ENCODE measurements around the gene SORCS3. TPM values are rescaled to one million over a fixed set of nuclear protein-coding genes. Genes with fewer than 3 reads are reported as not detected.

Gene SORCS3
- total RNA-seq, 1 donor from 2014 or later = not detected

GRCh38 chr10:104957178-104957841 is 316.2 kb downstream of the SORCS3 start:
- Histone ChIP-seq H3K9me3 (no peaks in the 10 kb centered on the region), H3K36me3 (no peaks in the 10 kb centered on the region), H3K4me1 (no peaks in the 10 kb centered on the region), H3K27me3 (ENCODE audit: low read depth) (no peaks in the 10 kb centered on the region), H3K4me3 (no peak overlapping the region), H3K27ac (no peak overlapping the region)
- no peak for ATAC-seq
- no peak for DNase-seq
- TF ChIP-seq CTCF (IDR thresholded peaks at IDR 0.05) = no peak
- intact Hi-C loops (cut with DNase I) = no loop called here

- no peaks in the 10 kb centered on the region for H3K9me3 ChIP-seq
- H3K27me3 ChIP-seq (ENCODE audit: low read depth) = no peaks in the 10 kb centered on the region
- H3K36me3 ChIP-seq = no peaks in the 10 kb centered on the region
- DNase-seq (no peak), ATAC-seq (no peak)
- intact Hi-C loops (cut with DNase I) = no loop called here
- no peak for TF ChIP-seq CTCF (IDR thresholded peaks at IDR 0.05)
- H3K27ac ChIP-seq = no peak overlapping the region
- no peaks in the 10 kb centered on the region for H3K4me1 ChIP-seq
- no peak overlapping the region for H3K4me3 ChIP-seq
Observed at GRCh38 chr10:104966563-104967297, 325.6 kb downstream of the SORCS3 start.

GRCh38 chr10:104980368-104980767 is 339.3 kb downstream of the SORCS3 start:
- ATAC-seq = no peak

GRCh38 chr10:104981995-104982394 is 340.9 kb downstream of the SORCS3 start:
- H3K9me3 ChIP-seq = peaks cover 5% of the 10 kb centered on the region
- intact Hi-C loops (cut with DNase I) = no loop called here
- ATAC-seq (no peak), DNase-seq (no peak)
- H3K27me3 ChIP-seq (ENCODE audit: low read depth) = no peaks in the 10 kb centered on the region
- no peaks in the 10 kb centered on the region for H3K36me3 ChIP-seq
- no peak overlapping the region for H3K4me3 ChIP-seq
- no peak for TF ChIP-seq CTCF (IDR thresholded peaks at IDR 0.05)
- no peaks in the 10 kb centered on the region for H3K4me1 ChIP-seq
- no peak overlapping the region for H3K27ac ChIP-seq

More at GRCh38 chr10:104980368-104980767, 339.3 kb downstream of the SORCS3 start:
- H3K9me3 ChIP-seq = no peaks in the 10 kb centered on the region
- intact Hi-C loops (cut with DNase I) = no loop called here
- TF ChIP-seq CTCF (IDR thresholded peaks at IDR 0.05) = no peak
- no peaks in the 10 kb centered on the region for H3K27me3 ChIP-seq (ENCODE audit: low read depth)
- no peak for DNase-seq
- no peak overlapping the region for H3K27ac ChIP-seq
- no peak overlapping the region for H3K4me3 ChIP-seq
- H3K36me3 ChIP-seq = no peaks in the 10 kb centered on the region
- H3K4me1 ChIP-seq = no peaks in the 10 kb centered on the region

- H3K36me3 ChIP-seq = no peaks in the 10 kb centered on the region
- no peaks in the 10 kb centered on the region for H3K4me1 ChIP-seq
- intact Hi-C loops (cut with DNase I) = no loop called here
- H3K27ac ChIP-seq = no peak overlapping the region
- no peak overlapping the region for H3K4me3 ChIP-seq
- peaks cover 5% of the 10 kb centered on the region for H3K9me3 ChIP-seq
- H3K27me3 ChIP-seq (ENCODE audit: low read depth) = no peaks in the 10 kb centered on the region
- no peak for ATAC-seq
- DNase-seq = no peak
- TF ChIP-seq CTCF (IDR thresholded peaks at IDR 0.05) = no peak
Observed at GRCh38 chr10:104988686-104989085, 347.6 kb downstream of the SORCS3 start.

All from lower lobe of right lung (tissue), 2 donors.